Progenitor cell of endocrine pancreas (in vitro differentiated cells): Measurements from ENCODE around the gene IFT172. TPM values are rescaled to one million over a fixed set of nuclear protein-coding genes. Genes with fewer than 3 reads are reported as not detected.
"Not testable (repeated sequence)": the region's sequence is repeated elsewhere in the genome, so short reads cannot be mapped to it uniquely, and the experiment has no call there.

Experiments
- DNase-seq: peaks from one replicate; pipeline ENCODE4 v3.0.0; 2021; ENCODE audit warnings: low spot score; ENCODE audit not compliant: unreplicated experiment
- H3K27ac Mint-ChIP-seq: 2 replicates; pipeline ENCODE4 v1.8.0; 2021; ENCODE audit warnings: mild to moderate bottlenecking, moderate library complexity, mixed read lengths
- H3K27me3 Mint-ChIP-seq: 2 replicates; pipeline ENCODE4 v1.8.0; 2021; ENCODE audit warnings: mixed read lengths
- H3K36me3 Mint-ChIP-seq: 2 replicates; pipeline ENCODE4 v1.8.0; 2022; ENCODE audit warnings: mixed read lengths; ENCODE audit not compliant: insufficient read depth
- H3K4me1 Mint-ChIP-seq: 2 replicates; pipeline ENCODE4 v1.8.0; 2021; ENCODE audit warnings: low read depth, mixed read lengths
- H3K4me3 Mint-ChIP-seq: 2 replicates; pipeline ENCODE4 v1.8.0; 2021; ENCODE audit warnings: low read depth, mild to moderate bottlenecking, moderate library complexity, mixed read lengths
- H3K9me3 Mint-ChIP-seq: 2 replicates; pipeline ENCODE4 v1.8.0; 2021; ENCODE audit warnings: low read depth, mixed read lengths
- CTCF ChIP-seq: fragments of 200-600 bp; sonication (generic); IDR thresholded peaks from one replicate; pipeline ENCODE4 v1.5.0; 2021; ENCODE audit warnings: antibody characterized with exemption, mild to moderate bottlenecking; ENCODE audit not compliant: unreplicated experiment
- total RNA-seq: library from RNA; stranded (reverse); gene quantifications from 2 replicates; pipeline ENCODE4 v1.2.1, GENCODE V29; 2021

The IFT172 gene
- total RNA-seq, 1 donor from 2014 or later: 49.5 TPM

- TF ChIP-seq CTCF: no peak
- no peak for DNase-seq
- Mint-ChIP-seq H3K9me3 (no peaks in the 10 kb centered on the region), H3K4me3 (peak overlapping the region; percentile 95), H3K27me3 (no peaks in the 10 kb centered on the region), H3K36me3 (peaks cover 2% of the 10 kb centered on the region), H3K27ac (peak overlapping the region; percentile 99), H3K4me1 (peaks cover 22% of the 10 kb centered on the region)
These were observed 61.7 kb downstream of the IFT172 start for GRCh38 chr2:27427863-27428212.

GRCh38 chr2:27425039-27425438 is 64.5 kb downstream of the IFT172 start:
- peaks cover 13% of the 10 kb centered on the region for H3K4me1 Mint-ChIP-seq
- H3K4me3 Mint-ChIP-seq, H3K27ac Mint-ChIP-seq, H3K27me3 Mint-ChIP-seq, DNase-seq, H3K36me3 Mint-ChIP-seq, H3K9me3 Mint-ChIP-seq: not testable (repeated sequence)

- H3K4me1 Mint-ChIP-seq: peaks cover 4% of the 10 kb centered on the region
- no peak for TF ChIP-seq CTCF
- H3K9me3 Mint-ChIP-seq: no peaks in the 10 kb centered on the region
- DNase-seq: no peak
- H3K36me3 Mint-ChIP-seq: no peaks in the 10 kb centered on the region
- H3K27ac Mint-ChIP-seq: no peak overlapping the region
- no peak overlapping the region for H3K4me3 Mint-ChIP-seq
- H3K27me3 Mint-ChIP-seq: no peaks in the 10 kb centered on the region
These were observed 66.6 kb downstream of the IFT172 start for GRCh38 chr2:27422958-27423357.

GRCh38 chr2:27421660-27422250 is 67.8 kb downstream of the IFT172 start:
- Mint-ChIP-seq H3K27ac (no peak overlapping the region), H3K4me1 (no peaks in the 10 kb centered on the region), H3K27me3 (no peaks in the 10 kb centered on the region), H3K36me3 (no peaks in the 10 kb centered on the region), H3K4me3 (no peak overlapping the region), H3K9me3 (no peaks in the 10 kb centered on the region)
- DNase-seq: no peak
- TF ChIP-seq CTCF: no peak

GRCh38 chr2:27420996-27421395 is 68.5 kb downstream of the IFT172 start:
- Mint-ChIP-seq H3K9me3 (no peaks in the 10 kb centered on the region), H3K27me3 (no peaks in the 10 kb centered on the region), H3K4me1 (no peaks in the 10 kb centered on the region), H3K27ac (no peak overlapping the region), H3K36me3 (no peaks in the 10 kb centered on the region), H3K4me3 (no peak overlapping the region)
- no peak for DNase-seq
- TF ChIP-seq CTCF: no peak

GRCh38 chr2:27416151-27416550 is 73.4 kb downstream of the IFT172 start:
- Mint-ChIP-seq H3K4me3 (no peak overlapping the region), H3K27ac (no peak overlapping the region), H3K9me3 (no peaks in the 10 kb centered on the region), H3K4me1 (no peaks in the 10 kb centered on the region), H3K27me3 (peaks cover 7% of the 10 kb centered on the region), H3K36me3 (no peaks in the 10 kb centered on the region)
- DNase-seq: no peak
- no peak for TF ChIP-seq CTCF
